Inflammatory macrophage treated with lipopolysaccharide for 1 hour (primary cell): ENCODE measurements around the gene DTWD2.
"Not testable (repeated sequence)": the region's sequence is repeated elsewhere in the genome, so short reads cannot be mapped to it uniquely, and the experiment has no call there.

ENCODE experiments used
- DNase-seq, 2 donors: peaks; one replicate each; pipeline ENCODE4 v3.0.0-alpha.2; 2020 to 2022

Gene DTWD2

GRCh38 chr5:118994595-118994994, 6.2 kb upstream of the DTWD2 start:
- no peak for DNase-seq

GRCh38 chr5:118993118-118993517, 4.8 kb upstream of the DTWD2 start:
- DNase-seq = not testable (repeated sequence)

- not testable (repeated sequence) for DNase-seq
Measured at GRCh38 chr5:118992055-118992454, 3.7 kb upstream of the DTWD2 start.

- no peak for DNase-seq
Measured at GRCh38 chr5:118990582-118990981, 2.2 kb upstream of the DTWD2 start.

GRCh38 chr5:118989816-118990215, 1.5 kb upstream of the DTWD2 start:
- no peak for DNase-seq

GRCh38 chr5:118988866-118989180, 476 bp upstream of the DTWD2 start:
- no peak for DNase-seq

GRCh38 chr5:118984602-118985001, 3.7 kb downstream of the DTWD2 start:
- DNase-seq = no peak

- DNase-seq = no peak
Measured at GRCh38 chr5:118981783-118982182, 6.6 kb downstream of the DTWD2 start.

GRCh38 chr5:118980438-118980837, 7.9 kb downstream of the DTWD2 start:
- no peak for DNase-seq

GRCh38 chr5:118980017-118980416, 8.3 kb downstream of the DTWD2 start:
- no peak for DNase-seq

- not testable (repeated sequence) for DNase-seq
Measured at GRCh38 chr5:118973779-118974445, 14.4 kb downstream of the DTWD2 start.

GRCh38 chr5:118968925-118969375, 19.4 kb downstream of the DTWD2 start:
- DNase-seq = no peak

GRCh38 chr5:118968406-118968911, 19.9 kb downstream of the DTWD2 start:
- no peak for DNase-seq

GRCh38 chr5:118967059-118967508, 21.3 kb downstream of the DTWD2 start:
- no peak for DNase-seq

- DNase-seq = no peak
Measured at GRCh38 chr5:118965890-118966289, 22.5 kb downstream of the DTWD2 start.

GRCh38 chr5:118964970-118965369, 23.4 kb downstream of the DTWD2 start:
- not testable (repeated sequence) for DNase-seq

- not testable (repeated sequence) for DNase-seq
Measured at GRCh38 chr5:118964388-118964787, 24.0 kb downstream of the DTWD2 start.

GRCh38 chr5:118963169-118963568, 25.2 kb downstream of the DTWD2 start:
- DNase-seq = no peak

- no peak for DNase-seq
Measured at GRCh38 chr5:118960557-118960956, 27.8 kb downstream of the DTWD2 start.

- DNase-seq = peak in 1 of 2 donors; percentile 26
Measured at GRCh38 chr5:118956727-118957126, 31.6 kb downstream of the DTWD2 start.

GRCh38 chr5:118953652-118954005, 34.7 kb downstream of the DTWD2 start:
- no peak for DNase-seq

GRCh38 chr5:118952992-118953651, 35.2 kb downstream of the DTWD2 start:
- DNase-seq = no peak

GRCh38 chr5:118952306-118952705, 36.0 kb downstream of the DTWD2 start:
- not testable (repeated sequence) for DNase-seq

- DNase-seq = not testable (repeated sequence)
Measured at GRCh38 chr5:118950354-118950753, 38.0 kb downstream of the DTWD2 start.
